DMS114 treated with DMSO at 0.1 percent for 48 hours (cell line): ENCODE results near the gene PYROXD2.

Source experiments
- DNase-seq: peaks from one replicate; lab custom pipeline; 2025; ENCODE audit not compliant: unreplicated experiment; lab: John Stamatoyannopoulos, UW

Gene PYROXD2

GRCh38 chr10:98416606-98417388, 1.8 kb upstream of the PYROXD2 start:
- DNase-seq = no peak

GRCh38 chr10:98415731-98416119, 743 bp upstream of the PYROXD2 start:
- no peak for DNase-seq

- no peak for DNase-seq
Observed at GRCh38 chr10:98414578-98414931, 427 bp downstream of the PYROXD2 start.

DNA sequence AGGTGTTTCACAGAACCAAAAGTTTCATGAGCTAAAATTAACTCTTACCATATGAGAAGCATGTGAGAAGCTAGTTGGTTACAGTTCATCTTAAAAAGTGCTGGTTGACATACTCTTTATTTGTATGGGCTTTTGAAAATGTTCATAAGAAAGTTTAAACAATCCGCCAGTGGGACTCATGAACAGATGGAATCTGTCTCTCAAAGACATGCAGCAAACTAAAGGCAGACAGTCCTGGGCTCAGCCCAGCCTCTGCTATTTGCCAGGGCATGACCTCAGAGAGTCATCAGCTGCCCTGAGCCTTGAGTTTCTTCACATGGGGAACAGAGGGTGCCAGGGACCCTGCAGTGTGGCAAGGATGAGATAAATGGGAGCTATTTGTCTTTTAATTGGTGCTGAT, 3.2 kb downstream of the PYROXD2 start:
- DNase-seq = no peak

- no peak for DNase-seq
Observed at GRCh38 chr10:98411166-98411565, 3.8 kb downstream of the PYROXD2 start.

GRCh38 chr10:98410759-98411158, 4.2 kb downstream of the PYROXD2 start:
- no peak for DNase-seq

DNA sequence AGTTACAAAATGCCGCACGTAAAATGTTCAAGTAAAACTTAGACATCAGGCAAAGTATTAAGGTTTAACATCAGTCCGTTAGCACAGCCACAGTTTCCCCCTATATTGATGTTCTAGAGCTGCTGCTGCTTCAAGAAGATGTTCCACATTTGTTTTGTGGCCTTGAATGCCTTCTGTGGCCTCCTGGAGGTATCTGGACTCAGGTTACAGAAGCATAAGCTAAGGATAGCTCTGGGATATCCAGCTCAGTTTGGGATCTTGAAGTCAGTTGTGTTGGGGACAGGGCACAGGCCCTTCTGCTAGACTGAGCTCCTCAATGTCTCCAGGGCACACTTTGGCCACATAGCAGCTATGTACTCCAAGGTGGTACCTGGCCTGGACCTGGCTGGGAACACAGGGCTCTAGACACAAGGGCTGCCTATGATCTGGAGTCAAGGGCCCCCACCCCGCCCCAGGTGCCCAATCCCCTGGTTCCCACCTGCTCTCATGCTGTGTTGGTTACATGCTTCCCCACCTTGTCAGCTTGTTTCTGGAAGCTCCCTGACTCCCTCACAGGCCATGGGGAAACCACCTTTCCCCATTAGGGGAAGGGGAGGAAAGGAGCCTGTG, 4.7 kb downstream of the PYROXD2 start:
- DNase-seq = no peak

GRCh38 chr10:98408799-98409198, 6.2 kb downstream of the PYROXD2 start:
- no peak for DNase-seq

DNA sequence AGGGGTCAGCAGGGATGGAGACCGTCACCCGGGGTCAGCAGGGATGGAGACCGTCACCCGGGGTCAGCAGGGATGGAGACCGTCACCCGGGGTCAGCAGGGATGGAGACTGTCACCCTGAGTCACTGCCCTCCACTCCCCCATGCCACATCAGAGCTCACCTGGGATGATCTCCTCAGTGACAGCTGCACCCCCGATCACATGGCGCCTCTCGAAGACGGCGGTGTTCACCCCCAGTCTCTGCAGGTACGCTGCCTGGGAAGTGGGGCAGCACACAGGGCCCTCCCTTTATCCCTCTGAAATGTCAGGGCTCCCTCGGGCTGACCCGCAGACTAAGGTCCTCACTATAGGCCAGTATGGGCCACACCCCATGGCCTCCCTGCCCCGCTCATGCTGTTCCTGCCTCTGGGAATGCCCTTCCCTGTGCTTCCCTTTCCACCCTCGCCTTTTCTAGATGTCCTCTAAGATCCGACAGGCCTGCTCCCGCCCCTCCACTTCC, 7.2 kb downstream of the PYROXD2 start:
- no peak for DNase-seq

GRCh38 chr10:98407017-98407743, 7.8 kb downstream of the PYROXD2 start:
- DNase-seq = no peak

DNA sequence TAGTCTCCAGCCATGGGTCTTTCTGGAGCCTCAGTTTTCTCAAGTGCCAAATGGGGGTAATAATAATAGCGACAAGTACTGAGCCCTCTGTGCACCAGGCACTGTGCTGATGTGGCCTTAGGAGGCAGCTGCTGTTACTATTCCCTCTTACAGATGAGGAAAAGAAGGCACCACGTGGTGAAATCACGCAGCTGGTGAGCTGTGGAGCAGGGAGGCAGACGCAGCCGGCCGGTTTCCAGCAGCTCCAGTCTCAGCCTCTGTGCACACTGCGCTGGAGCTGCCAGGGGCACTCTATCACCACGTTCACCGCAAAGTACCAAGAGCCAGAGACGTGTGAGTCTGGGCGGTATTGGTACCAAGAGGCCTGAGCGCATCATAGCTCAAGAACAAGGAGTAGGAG, 9.6 kb downstream of the PYROXD2 start:
- no peak for DNase-seq

GRCh38 chr10:98404571-98405359, 10.2 kb downstream of the PYROXD2 start:
- no peak for DNase-seq

GRCh38 chr10:98403812-98404504, 11.0 kb downstream of the PYROXD2 start:
- DNase-seq = no peak

DNA sequence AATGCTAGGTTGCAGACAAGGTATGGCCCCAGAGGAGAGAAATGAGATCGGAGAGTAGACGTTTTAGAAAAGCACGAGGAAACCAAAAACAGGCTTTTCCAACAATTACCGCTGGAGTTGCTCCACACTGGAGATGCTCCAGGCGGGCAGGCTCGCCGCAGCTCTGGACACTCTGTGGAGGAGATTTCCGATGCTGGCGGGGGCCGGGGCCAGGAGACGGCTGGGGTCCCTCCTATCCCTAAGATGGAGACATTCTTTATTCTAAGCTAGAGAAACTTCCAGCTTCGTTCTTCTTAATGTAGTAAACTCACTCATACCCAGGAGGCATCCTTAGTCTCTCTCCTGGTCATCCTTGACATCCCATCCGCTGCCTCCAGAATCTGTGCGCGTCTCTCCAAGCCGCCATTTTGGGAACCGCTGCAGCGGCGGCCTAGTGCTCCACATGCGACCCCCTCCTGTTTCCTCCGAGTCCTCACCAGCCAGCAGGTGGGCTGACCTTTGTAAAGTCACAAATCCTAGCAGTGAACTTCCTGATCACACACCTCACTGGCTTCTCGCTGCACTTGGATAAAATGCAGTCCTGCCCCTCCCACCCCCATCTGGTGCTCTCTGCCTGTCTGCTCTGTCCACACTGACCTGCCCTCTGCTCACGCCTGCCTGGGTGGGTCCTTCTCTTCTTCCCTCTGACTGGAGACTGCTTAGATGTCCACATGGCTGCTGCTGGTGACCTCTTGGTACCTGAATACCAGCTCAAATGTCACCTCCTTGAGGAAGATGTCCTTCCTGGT, 11.9 kb downstream of the PYROXD2 start:
- no peak for DNase-seq

DNA sequence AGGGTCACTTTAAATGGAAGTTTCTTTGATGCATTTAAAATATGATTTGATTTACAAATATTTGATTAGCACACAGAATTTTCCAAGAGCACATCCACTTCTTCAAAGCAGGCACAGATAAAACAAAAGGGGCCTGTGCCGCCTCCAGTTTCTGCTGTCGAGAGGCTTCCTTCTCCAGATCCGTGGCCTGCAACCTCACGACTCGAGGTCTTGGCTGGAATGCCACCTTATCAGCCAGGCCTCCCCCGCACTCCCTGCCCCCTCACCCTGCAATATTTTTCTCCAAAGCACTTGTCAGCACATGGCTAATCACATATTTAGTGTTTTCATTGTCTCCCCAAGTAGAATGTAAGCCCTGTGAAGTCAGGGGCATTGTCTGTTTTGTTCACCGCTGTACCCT, 12.5 kb downstream of the PYROXD2 start:
- no peak for DNase-seq

- DNase-seq = no peak
Observed at GRCh38 chr10:98400482-98400881, 14.5 kb downstream of the PYROXD2 start.

GRCh38 chr10:98399784-98400183, 15.2 kb downstream of the PYROXD2 start:
- DNase-seq = no peak

- no peak for DNase-seq
Observed at GRCh38 chr10:98397089-98397600, 17.8 kb downstream of the PYROXD2 start.
